Pancreas (tissue), 10 donors: Measurements from ENCODE around the gene IQGAP3. TPM values are rescaled to one million over a fixed set of nuclear protein-coding genes. Genes with fewer than 3 reads are reported as not detected.

Experiments used
- ATAC-seq, 4 donors: fragments of 200-7000 bp; cut with Tn5 transposase; one replicate each; pipeline versions ENCODE4 v1.8.0 to v1.9.1; 2020; ENCODE audit warnings: mild to moderate bottlenecking in 4 of 4, moderate library complexity in 4 of 4
- DNase-seq, 6 donors: peaks; one replicate each; pipeline ENCODE4 v3.0.0-alpha.2; 2020
- FAIRE-seq: peaks from 2 replicates; lab custom pipeline; 2012; peaks lifted over from hg19 to GRCh38; lab: Jason Lieb, UNC
- H3K27ac ChIP-seq, 4 donors: fragments of 200-600 bp; sonication (generic); 1 replicate in 3 of 4; 2 replicates in 1 of 4; pipeline versions ENCODE4 v1.5.0 to v1.8.0; 2020
- H3K27me3 ChIP-seq, 4 donors: fragments of 200-600 bp; one replicate each; pipeline ENCODE4 v1.8.0; 2021
- H3K36me3 ChIP-seq, 3 donors: fragments of 200-600 bp; sonication (generic) in 1 of 3; one replicate each; pipeline versions ENCODE4 v1.5.0 to v1.8.0; 2020 to 2021
- H3K4me1 ChIP-seq, 3 donors: fragments of 200-600 bp; one replicate each; pipeline ENCODE4 v1.8.0; 2021
- H3K4me3 ChIP-seq, 4 donors: fragments of 200-600 bp; sonication (generic) in 2 of 4; one replicate each; pipeline versions ENCODE4 v1.5.0 to v1.8.0; 2020 to 2021
- H3K9me3 ChIP-seq, 4 donors: fragments of 200-600 bp; one replicate each; pipeline ENCODE4 v1.8.0; 2021
- WGBS, 2 donors: extraction: QIAGEN DNeasy Blood & Tissue Kit; methylation state at CpG; one replicate each; pipeline ENCODE4 v1.1.7; 2013; 5-methylcytosine and 5-hydroxymethylcytosine counted together
- intact Hi-C, 3 donors: fragments of 100-400 bp; cut with DNase I; formaldehyde crosslinking; loops; one replicate each; pipeline versions ENCODE4 v1.11.1 to v1.14.2; 2022
- polyA plus RNA-seq, 2 donors: library from polyadenylated mRNA; stranded (reverse); fragments of 200-250 nt; gene quantifications; one replicate each; pipeline ENCODE4 v1.2.3, GENCODE V29; 2013
- total RNA-seq, 6 donors: library from RNA; stranded (reverse); fragmentation: NEBNext Ultra II Directional in 4 of 6; extraction: Animal tissue kit (Norgen Biotek cat#: 25700) in 4 of 6; gene quantifications; one replicate each; pipeline versions ENCODE4 v1.2.1 to v1.2.4, GENCODE V29; 2021 to 2023
- TF ChIP-seq, protein P1 (sequence below), 4 donors: fragments of 200-600 bp; sonication (generic) in 3 of 4; IDR thresholded peaks; one replicate each; pipeline versions ENCODE4 v1.5.0 to v1.8.0; 2021; ENCODE audit warnings: antibody characterized with exemption in 4 of 4
- donor health status: healthy with polysubstance abuse.
- donor health status: DM: no; HTN: no; CAD: no; lungs with moderate emphysema.
- donor health status: DM: no; HTN: no; CAD: no.
- donor health status: control.
- donor health status: control.
- donor health status: Bipolar disorder and iron deficiency.
- donor health status: DM: yes; HTN: yes; CAD: no.
- donor health status: DM: no; HTN: no; CAD: no.
- donor health status: DM: no; HTN: no; CAD: no.
- donor health status: DM: yes; HTN: yes; CAD: no.

Gene IQGAP3
- total and polyA plus RNA-seq, 8 donors: 0.02 to 0.90 (median 0.23) TPM; not detected in 1

DNA sequence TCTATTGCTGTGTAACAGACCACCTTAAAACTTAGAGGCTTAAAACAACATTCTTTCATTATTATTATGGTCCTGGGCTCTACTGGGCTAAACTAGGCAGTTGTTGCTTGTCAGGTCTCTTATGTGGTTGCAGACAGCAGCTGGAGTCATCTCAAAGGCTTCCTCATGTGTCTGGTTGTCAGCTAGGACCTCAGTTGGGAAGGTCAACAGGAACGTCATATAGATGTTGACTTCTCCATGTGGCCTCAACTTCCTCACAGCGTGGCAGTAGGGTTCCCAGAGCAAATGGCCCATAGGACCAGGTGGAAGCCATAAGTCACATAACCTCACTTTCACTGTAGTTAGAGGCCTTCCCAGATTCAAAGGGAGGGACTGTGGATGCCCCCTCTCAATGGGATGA is 56.4 kb downstream of the IQGAP3 start:
- Histone ChIP-seq H3K27ac (no peak overlapping the region), H3K36me3 (no peaks in the 10 kb centered on the region), H3K4me3 (no peak overlapping the region), H3K9me3 (no peaks in the 10 kb centered on the region), H3K27me3 (no peaks in the 10 kb centered on the region), H3K4me1 (no peaks in the 10 kb centered on the region)
- DNase-seq (no peak), FAIRE-seq (no peak), ATAC-seq (peak in 1 of 4 donors; percentile 46)
- TF ChIP-seq, protein P1, sequence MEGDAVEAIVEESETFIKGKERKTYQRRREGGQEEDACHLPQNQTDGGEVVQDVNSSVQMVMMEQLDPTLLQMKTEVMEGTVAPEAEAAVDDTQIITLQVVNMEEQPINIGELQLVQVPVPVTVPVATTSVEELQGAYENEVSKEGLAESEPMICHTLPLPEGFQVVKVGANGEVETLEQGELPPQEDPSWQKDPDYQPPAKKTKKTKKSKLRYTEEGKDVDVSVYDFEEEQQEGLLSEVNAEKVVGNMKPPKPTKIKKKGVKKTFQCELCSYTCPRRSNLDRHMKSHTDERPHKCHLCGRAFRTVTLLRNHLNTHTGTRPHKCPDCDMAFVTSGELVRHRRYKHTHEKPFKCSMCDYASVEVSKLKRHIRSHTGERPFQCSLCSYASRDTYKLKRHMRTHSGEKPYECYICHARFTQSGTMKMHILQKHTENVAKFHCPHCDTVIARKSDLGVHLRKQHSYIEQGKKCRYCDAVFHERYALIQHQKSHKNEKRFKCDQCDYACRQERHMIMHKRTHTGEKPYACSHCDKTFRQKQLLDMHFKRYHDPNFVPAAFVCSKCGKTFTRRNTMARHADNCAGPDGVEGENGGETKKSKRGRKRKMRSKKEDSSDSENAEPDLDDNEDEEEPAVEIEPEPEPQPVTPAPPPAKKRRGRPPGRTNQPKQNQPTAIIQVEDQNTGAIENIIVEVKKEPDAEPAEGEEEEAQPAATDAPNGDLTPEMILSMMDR (IDR thresholded peaks at IDR 0.05): no peak
- intact Hi-C loops: no loop called here
- 44 to 63% methylated on average over 2 of the region's 2 CpGs for WGBS, 2 donors

DNA sequence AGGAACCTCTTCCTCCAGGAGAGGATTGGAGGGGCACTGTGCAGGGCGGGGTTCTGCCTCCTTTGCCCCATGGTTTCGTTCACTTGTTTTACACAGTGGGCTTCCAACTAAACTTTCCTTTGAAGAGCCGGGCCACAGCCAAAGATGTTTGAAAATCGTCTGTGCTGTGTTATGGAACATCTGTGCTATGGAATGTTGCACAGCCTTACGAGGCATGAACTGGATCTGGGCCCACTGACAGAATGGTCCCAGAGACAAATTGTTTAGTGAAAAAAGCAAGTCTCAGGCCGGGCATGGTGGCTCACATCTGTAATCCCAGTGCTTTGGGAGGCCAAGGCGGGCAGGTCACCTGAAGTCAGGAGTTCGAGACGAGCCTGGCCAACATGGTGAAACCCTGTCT is 59.2 kb downstream of the IQGAP3 start:
- Histone ChIP-seq H3K27me3 (no peaks in the 10 kb centered on the region), H3K27ac (no peak overlapping the region), H3K4me1 (no peaks in the 10 kb centered on the region), H3K36me3 (no peaks in the 10 kb centered on the region), H3K9me3 (no peaks in the 10 kb centered on the region), H3K4me3 (no peak overlapping the region)
- no peak for FAIRE-seq
- DNase-seq: no peak
- 79 to 85% methylated on average over 9 of the region's 9 CpGs for WGBS, 2 donors
- intact Hi-C loops: no loop called here
- no peak for ATAC-seq
- TF ChIP-seq, protein P1 (IDR thresholded peaks at IDR 0.05): no peak

DNA sequence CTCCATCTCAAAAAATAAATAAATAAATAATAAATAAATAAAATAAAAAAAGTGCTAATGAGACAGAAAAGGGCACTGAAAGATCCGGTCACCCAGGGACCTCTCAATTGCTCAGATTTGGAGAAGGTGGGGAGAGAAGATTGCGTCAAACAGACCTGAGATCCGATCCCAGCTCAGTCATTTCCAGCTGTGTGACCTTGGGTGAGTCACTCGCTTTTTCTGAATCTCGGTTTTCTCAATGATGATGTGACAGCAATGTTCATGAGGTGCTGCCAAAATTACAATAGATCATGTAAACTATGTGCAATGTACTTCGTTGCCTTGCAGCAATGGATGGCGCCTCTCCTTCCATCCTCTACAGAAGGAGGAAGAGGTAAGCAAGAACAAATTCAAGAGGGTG is 60.7 kb downstream of the IQGAP3 start:
- H3K27ac ChIP-seq: no peak overlapping the region
- no peak for DNase-seq
- FAIRE-seq: no peak

DNA sequence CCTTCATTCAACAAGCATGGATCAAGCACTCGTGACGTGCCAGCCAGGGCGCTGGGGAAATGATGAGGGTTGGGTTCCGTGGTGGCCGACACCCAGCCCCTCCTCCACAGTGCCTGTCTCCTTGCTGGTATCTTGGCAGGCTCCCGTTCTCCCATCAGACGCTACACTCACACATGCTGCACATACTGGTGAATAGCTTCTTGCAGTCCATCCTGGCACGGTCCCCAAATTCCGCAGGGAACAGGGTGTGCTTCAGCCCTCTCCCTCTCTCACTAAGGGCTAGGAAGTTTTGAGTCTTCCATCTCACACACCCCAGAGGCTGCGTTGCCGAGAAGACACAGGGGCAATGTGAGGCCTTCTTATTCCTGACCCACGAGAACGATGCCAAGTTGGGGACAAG is 61.7 kb downstream of the IQGAP3 start:
- H3K4me3 ChIP-seq: no peak overlapping the region
- peaks cover 0 to 2% (median 1%) of the 10 kb centered on the region in 3 donors for H3K4me1 ChIP-seq
- no peak overlapping the region for H3K27ac ChIP-seq
- TF ChIP-seq, protein P1 (IDR thresholded peaks at IDR 0.05): no peak
- WGBS, 2 donors: 50 to 60% methylated on average over 13 of the region's 13 CpGs
- no peaks in the 10 kb centered on the region for H3K27me3 ChIP-seq
- H3K36me3 ChIP-seq: no peaks in the 10 kb centered on the region
- peak in 3 of 6 donors; percentile 39 to 72 (median 66) for DNase-seq
- ATAC-seq: peak in 1 of 4 donors; percentile 54
- intact Hi-C loops: no loop called here
- FAIRE-seq: no peak
- H3K9me3 ChIP-seq: no peaks in the 10 kb centered on the region

More for the DNA sequence above, 60.7 kb downstream of the IQGAP3 start:
- Histone ChIP-seq H3K9me3 (no peaks in the 10 kb centered on the region), H3K27me3 (no peaks in the 10 kb centered on the region), H3K36me3 (no peaks in the 10 kb centered on the region), H3K4me1 (no peaks in the 10 kb centered on the region), H3K4me3 (no peak overlapping the region)
- no peak for ATAC-seq
- TF ChIP-seq, protein P1 (IDR thresholded peaks at IDR 0.05): no peak
- intact Hi-C loops: no loop called here
- WGBS, 2 donors: 66 to 73% methylated on average over 7 of the region's 7 CpGs

DNA sequence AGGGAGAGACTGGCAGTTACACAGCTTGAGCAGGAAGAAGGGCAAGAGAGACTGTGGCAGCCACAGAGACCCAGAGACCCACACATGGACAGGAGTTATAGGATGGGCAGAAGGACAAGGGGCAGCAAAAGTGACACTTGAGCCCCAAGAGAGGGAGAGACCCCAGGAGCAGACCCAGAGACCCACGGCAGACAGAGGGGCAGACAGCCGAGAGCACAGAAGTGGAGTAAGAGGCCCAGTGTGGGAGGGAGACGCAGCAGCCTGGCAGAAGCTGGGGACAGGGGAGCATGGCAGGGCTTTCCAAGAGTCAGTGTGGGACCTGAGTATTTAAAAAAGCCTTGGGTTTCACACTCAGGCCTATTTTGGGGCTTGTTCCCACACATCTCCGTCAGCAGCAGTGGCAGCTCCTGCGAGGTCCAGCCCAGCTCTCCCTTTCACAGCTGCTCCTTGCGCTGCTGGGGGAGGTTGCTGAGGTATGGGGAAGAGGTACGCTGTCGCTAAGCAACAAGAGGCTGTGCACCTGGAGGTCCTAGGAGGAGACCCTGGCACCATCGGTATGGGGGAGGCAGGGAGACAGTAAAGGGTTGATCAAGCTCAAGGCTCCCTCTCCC is 62.8 kb downstream of the IQGAP3 start:
- ATAC-seq (no peak), FAIRE-seq (no peak), DNase-seq (no peak)
- H3K27me3 ChIP-seq: no peaks in the 10 kb centered on the region
- 77 to 85% methylated on average over 9 of the region's 9 CpGs for WGBS, 2 donors
- H3K4me3 ChIP-seq: no peak overlapping the region
- no peaks in the 10 kb centered on the region for H3K36me3 ChIP-seq
- peaks cover 3 to 9% (median 9%) of the 10 kb centered on the region in 3 donors for H3K4me1 ChIP-seq
- no peak overlapping the region for H3K27ac ChIP-seq
- intact Hi-C loops: no loop called here
- no peaks in the 10 kb centered on the region for H3K9me3 ChIP-seq
- TF ChIP-seq, protein P1 (IDR thresholded peaks at IDR 0.05): no peak
